ENCODE measurements around the gene HEATR5A. TPM values are rescaled to one million over a fixed set of nuclear protein-coding genes. Genes with fewer than 3 reads are reported as not detected.

The HEATR5A gene
- total RNA-seq, 4 donors from 2014 or later: 24.3 to 134 (median 34.9) TPM

DNA sequence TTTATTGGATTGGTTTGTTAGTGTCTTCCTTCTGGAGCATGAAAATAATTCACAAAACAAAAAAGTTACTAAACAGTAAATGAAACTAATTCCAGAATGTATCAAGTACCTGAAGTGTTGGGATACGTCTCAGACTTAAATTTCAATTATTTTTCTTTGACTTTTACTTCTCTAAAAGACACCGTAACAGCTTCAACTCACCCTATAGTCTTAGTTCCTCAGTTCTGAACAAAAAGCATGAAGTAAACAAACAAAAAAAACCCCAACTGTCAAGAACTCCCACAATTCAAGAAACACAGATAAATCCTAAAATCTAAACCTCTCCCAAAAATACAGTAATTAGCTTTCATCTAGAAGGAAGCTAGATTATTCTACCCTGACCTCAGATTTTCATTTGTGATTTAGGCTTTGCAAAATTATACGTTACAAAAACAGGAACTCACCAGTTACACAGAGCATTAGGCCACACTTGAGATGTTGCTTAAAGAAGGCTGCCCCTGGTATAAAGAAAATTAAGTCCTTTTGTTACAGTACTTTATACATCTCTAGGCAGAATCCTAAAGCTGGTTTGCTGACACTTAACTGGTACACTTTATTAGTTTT is 10.2 kb downstream of the HEATR5A start:
- Histone ChIP-seq H3K27ac (no peak overlapping the region), H3K4me1 (peaks cover 0 to 7% (median 0%) of the 10 kb centered on the region in 4 donors), H3K9me3 (no peaks in the 10 kb centered on the region)

DNA sequence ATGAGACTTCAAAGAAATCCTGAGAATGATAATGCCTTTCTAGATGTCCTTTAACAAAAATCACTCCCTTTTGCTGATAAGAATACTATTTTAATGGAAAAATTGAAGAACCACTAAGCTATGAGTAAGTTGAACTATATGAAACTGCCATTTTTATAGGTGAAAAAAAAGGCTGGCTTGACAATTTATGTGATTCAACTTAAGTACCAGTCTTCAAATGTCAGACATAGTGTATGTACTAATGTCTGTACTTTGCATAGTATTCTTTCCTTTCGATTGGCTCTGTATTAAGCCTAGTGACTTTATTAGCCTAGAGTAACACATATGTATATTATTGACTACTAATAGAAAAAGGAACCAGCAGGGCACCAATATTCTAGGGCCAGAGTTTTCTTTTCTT is 11.9 kb downstream of the HEATR5A start:
- TF ChIP-seq, protein P1, sequence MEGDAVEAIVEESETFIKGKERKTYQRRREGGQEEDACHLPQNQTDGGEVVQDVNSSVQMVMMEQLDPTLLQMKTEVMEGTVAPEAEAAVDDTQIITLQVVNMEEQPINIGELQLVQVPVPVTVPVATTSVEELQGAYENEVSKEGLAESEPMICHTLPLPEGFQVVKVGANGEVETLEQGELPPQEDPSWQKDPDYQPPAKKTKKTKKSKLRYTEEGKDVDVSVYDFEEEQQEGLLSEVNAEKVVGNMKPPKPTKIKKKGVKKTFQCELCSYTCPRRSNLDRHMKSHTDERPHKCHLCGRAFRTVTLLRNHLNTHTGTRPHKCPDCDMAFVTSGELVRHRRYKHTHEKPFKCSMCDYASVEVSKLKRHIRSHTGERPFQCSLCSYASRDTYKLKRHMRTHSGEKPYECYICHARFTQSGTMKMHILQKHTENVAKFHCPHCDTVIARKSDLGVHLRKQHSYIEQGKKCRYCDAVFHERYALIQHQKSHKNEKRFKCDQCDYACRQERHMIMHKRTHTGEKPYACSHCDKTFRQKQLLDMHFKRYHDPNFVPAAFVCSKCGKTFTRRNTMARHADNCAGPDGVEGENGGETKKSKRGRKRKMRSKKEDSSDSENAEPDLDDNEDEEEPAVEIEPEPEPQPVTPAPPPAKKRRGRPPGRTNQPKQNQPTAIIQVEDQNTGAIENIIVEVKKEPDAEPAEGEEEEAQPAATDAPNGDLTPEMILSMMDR (IDR thresholded peaks at IDR 0.05): no peak
- TF ChIP-seq POLR2A (IDR thresholded peaks at IDR 0.05): no peak
- peaks cover 0 to 7% (median 0%) of the 10 kb centered on the region in 4 donors for H3K4me1 ChIP-seq

More for the DNA sequence above, 10.2 kb downstream of the HEATR5A start:
- no peak for DNase-seq
- Histone ChIP-seq H3K27me3 (no peaks in the 10 kb centered on the region), H3K36me3 (no peaks in the 10 kb centered on the region), H3K4me3 (no peak overlapping the region)
- TF ChIP-seq, protein P1 (IDR thresholded peaks at IDR 0.05): no peak
- no peak for TF ChIP-seq POLR2A (IDR thresholded peaks at IDR 0.05)

DNA sequence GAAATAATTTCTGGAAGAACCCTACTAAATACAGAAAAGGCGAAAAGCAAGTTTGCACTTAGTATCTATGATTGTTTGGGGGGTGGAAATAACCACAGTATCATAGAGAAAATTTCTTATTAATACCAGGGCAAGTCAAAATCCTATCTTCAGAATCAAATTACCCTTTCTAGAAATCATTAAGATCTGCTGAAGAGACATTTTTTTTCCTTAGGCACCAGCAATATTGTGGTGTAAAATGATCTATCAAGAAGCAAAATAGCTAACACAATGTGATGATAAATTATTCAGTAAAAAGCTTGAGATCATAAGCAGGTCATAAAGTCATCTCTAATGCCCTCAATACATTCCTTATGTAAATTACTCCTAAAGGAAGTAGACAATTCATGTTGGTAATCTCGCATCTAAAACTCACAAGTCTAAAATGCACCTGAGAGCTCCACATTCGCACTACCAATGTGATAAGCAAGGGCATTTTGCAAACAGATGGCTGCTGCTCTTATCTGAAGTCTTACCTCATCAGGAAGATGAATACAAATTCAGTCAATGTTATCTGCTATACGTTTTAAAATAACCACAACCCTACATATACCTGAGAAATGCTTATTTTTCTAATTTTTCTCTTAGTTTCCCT is 14.6 kb downstream of the HEATR5A start:
- DNase-seq: no peak
- TF ChIP-seq, protein P1 (IDR thresholded peaks at IDR 0.05): no peak
- TF ChIP-seq POLR2A (IDR thresholded peaks at IDR 0.05): no peak
- Histone ChIP-seq H3K36me3 (peaks cover 0 to 6% (median 0%) of the 10 kb centered on the region in 3 donors), H3K27ac (no peak overlapping the region), H3K9me3 (no peaks in the 10 kb centered on the region), H3K4me1 (peaks cover 0 to under 1% (median 0%) of the 10 kb centered on the region in 4 donors), H3K4me3 (no peak overlapping the region), H3K27me3 (no peaks in the 10 kb centered on the region)

More for the DNA sequence above, 11.9 kb downstream of the HEATR5A start:
- H3K27me3 ChIP-seq: no peaks in the 10 kb centered on the region
- H3K9me3 ChIP-seq: no peaks in the 10 kb centered on the region
- DNase-seq: no peak
- H3K27ac ChIP-seq: no peak overlapping the region
- H3K4me3 ChIP-seq: no peak overlapping the region
- H3K36me3 ChIP-seq: no peaks in the 10 kb centered on the region

DNA sequence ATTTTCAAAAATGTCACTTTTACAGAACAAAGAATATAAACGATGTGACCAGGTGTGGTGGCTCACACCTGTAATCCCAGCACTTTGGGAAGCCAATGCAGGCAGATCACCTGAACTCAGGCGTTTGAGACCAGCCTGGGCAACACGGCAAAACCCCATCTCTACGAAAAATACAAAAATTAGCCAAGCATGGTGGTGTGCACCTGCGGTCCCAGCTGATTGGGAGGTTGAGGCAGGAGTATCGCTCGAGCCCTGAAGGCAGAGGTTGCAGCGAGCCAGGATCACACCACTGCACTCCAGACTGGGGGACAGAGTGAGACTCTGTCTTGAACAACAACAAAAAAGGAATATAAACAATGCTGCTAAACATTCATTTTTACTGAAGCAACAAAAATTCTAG is 15.2 kb downstream of the HEATR5A start:
- no peaks in the 10 kb centered on the region for H3K4me1 ChIP-seq
- TF ChIP-seq, protein P1 (IDR thresholded peaks at IDR 0.05): no peak
- TF ChIP-seq POLR2A (IDR thresholded peaks at IDR 0.05): no peak
- H3K4me3 ChIP-seq: no peak overlapping the region
- DNase-seq: no peak
- no peak overlapping the region for H3K27ac ChIP-seq
- peaks cover 0 to 6% (median 0%) of the 10 kb centered on the region in 3 donors for H3K36me3 ChIP-seq
- H3K27me3 ChIP-seq: no peaks in the 10 kb centered on the region
- no peaks in the 10 kb centered on the region for H3K9me3 ChIP-seq

DNA sequence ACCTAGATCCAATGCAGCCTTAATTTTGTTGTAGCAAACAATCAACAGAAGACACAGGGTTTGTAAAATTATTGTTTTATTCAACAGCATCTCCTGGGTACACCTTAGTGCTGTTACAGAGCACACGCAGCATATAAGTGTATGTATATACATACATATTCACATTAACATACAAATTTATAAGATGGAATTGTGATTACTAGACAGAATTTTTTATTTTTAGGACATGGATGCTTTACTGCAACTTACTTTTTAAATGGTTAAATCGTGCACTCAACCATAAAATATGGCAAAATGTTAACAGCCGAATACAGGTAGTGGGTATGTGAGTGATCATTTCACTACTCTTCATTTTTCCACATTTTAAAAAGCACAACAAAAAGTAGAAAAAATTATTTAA is 16.6 kb downstream of the HEATR5A start:
- Histone ChIP-seq H3K27me3 (no peaks in the 10 kb centered on the region), H3K9me3 (no peaks in the 10 kb centered on the region), H3K4me1 (no peaks in the 10 kb centered on the region), H3K36me3 (peaks cover 0 to 16% (median 0%) of the 10 kb centered on the region in 3 donors), H3K27ac (no peak overlapping the region), H3K4me3 (no peak overlapping the region)
- TF ChIP-seq, protein P1 (IDR thresholded peaks at IDR 0.05): no peak
- no peak for TF ChIP-seq POLR2A (IDR thresholded peaks at IDR 0.05)
- no peak for DNase-seq

All from Peyer's patch (tissue), 4 donors.